Astrocyte of the spinal cord (primary cell): Measurements from ENCODE around the gene MEOX1.

ENCODE experiments used
- DNase-seq: peaks from one replicate; pipeline ENCODE4 v3.0.0; 2011; ENCODE audit warnings: low read depth, low spot score
- H3K4me3 ChIP-seq: 2 replicates; pipeline ENCODE4 v1.5.1; 2011; ENCODE audit warnings: low read depth, mild to moderate bottlenecking, low read length, moderate library complexity
- in situ Hi-C: cut with HindIII; loops from 2 replicates; pipeline ENCODE4 v1.10.0; 2017; ENCODE audit warnings: low sequenced_read_pairs
- TF ChIP-seq, protein P1 (sequence below): IDR thresholded peaks from 2 replicates; pipeline ENCODE4 v1.5.1; 2012; ENCODE audit warnings: low read depth, mild to moderate bottlenecking, low read length, inconsistent platforms

Gene MEOX1

DNA sequence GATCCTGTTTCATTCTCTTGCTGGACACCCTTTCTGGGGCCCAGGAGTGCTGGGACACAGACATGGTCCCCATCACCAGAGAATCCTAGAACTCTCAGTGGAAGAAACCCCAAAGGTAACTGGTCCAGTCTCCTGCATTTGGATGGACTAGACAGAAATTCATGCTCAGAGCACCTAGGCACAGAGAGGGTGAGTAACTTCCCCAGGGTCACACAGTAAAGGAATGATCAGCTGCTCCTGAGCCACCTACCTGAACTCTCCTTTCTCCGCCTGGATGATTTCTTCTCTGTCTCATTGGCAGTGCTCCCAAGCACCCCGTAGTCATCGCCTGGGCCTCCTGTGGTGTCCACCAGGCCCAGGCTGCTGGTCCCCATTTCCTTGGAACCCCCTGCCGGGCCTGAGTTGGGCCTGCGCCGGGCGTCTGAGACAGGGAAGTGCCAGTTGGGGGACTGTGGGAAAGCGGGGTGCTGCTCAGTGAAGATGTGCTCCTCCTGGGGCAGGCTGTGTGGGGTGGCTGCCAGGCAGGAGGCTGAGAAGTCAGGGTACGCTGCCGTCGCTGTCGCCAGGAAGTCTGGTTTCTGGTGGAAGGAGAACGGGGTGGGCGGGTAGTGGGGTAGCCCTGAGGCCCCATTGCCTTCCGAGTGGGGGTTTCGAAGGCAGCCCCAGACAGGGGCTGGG, 767 bp downstream of the MEOX1 start:
- no peak overlapping the region for H3K4me3 ChIP-seq
- TF ChIP-seq, protein P1, sequence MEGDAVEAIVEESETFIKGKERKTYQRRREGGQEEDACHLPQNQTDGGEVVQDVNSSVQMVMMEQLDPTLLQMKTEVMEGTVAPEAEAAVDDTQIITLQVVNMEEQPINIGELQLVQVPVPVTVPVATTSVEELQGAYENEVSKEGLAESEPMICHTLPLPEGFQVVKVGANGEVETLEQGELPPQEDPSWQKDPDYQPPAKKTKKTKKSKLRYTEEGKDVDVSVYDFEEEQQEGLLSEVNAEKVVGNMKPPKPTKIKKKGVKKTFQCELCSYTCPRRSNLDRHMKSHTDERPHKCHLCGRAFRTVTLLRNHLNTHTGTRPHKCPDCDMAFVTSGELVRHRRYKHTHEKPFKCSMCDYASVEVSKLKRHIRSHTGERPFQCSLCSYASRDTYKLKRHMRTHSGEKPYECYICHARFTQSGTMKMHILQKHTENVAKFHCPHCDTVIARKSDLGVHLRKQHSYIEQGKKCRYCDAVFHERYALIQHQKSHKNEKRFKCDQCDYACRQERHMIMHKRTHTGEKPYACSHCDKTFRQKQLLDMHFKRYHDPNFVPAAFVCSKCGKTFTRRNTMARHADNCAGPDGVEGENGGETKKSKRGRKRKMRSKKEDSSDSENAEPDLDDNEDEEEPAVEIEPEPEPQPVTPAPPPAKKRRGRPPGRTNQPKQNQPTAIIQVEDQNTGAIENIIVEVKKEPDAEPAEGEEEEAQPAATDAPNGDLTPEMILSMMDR, result no peak
- in situ Hi-C loops, result no loop called here
- no peak for DNase-seq

GRCh38 chr17:43659823-43660617, 1.7 kb downstream of the MEOX1 start:
- no peak overlapping the region for H3K4me3 ChIP-seq
- in situ Hi-C loops, result no loop called here
- TF ChIP-seq, protein P1, result no peak
- DNase-seq, result no peak

GRCh38 chr17:43658900-43659299, 2.8 kb downstream of the MEOX1 start:
- TF ChIP-seq, protein P1, result no peak
- in situ Hi-C loops, result no loop called here
- H3K4me3 ChIP-seq, result no peak overlapping the region
- DNase-seq, result no peak

DNA sequence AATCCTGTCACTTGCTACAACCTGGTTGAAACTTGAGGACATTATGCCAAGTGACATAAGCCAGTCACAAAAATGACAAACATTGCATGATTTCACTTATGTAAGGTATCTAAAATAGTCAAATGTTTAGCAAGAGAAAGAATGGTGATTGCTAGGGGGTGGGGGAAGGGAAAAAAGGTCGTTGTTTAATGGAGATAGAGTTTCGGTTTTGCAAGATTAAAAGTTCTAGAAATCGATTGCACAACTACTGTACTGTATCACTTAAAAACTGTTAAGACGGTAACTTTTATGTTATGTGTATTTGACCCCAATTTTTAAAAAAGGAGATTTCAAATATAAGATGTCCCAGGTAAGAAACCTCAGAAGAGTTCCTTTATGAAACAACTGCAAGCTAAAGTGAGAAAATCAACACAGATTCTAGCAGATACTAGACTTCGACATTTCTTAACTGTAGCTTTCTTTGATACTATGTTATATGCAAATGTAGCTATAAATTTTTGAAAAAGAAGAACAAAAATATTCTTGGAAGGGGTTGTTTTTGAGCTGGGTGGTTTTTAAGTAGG, 5.9 kb downstream of the MEOX1 start:
- TF ChIP-seq, protein P1, result no peak
- no peak overlapping the region for H3K4me3 ChIP-seq
- no peak for DNase-seq
- in situ Hi-C loops, result no loop called here

DNA sequence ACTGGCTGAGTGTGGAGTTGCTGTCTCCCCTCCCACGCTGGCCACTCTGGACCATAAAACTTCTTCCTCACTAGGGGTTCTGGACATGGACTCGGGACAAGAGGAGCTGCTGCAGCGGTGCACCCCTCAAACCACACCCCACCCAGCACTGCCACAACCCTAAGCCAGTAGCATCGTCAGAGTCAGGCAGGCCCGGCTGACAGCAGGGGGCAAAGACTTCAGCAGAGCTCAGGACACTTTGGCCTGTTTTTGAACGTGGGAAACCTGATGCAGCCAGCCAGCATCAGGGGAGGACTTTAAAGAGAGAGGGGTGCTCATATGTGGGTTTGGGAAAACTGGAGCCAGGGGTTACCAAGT, 9.6 kb downstream of the MEOX1 start:
- H3K4me3 ChIP-seq, result no peak overlapping the region
- no peak for DNase-seq
- TF ChIP-seq, protein P1, result no peak
- in situ Hi-C loops, result no loop called here

- TF ChIP-seq, protein P1, result no peak
- in situ Hi-C loops, result no loop called here
- no peak overlapping the region for H3K4me3 ChIP-seq
- DNase-seq, result no peak
These were observed 11.3 kb downstream of the MEOX1 start for GRCh38 chr17:43650471-43650870.
